HL-60/S4 treated with phorbol 12-myristate 13-acetate at 8.2 ng/mL for 4 days and 3 days (cell line): ENCODE data around the gene ZNF439.
"Not testable (repeated sequence)": the region's sequence is repeated elsewhere in the genome, so short reads cannot be mapped to it uniquely, and the experiment has no call there.

Source experiments
- in situ Hi-C: fragments of 300-500 bp; cut with MboI; formaldehyde crosslinking; loops from 2 replicates; pipeline ENCODE4 v1.15.0; 2022; ENCODE audit warnings: low sequenced_read_pairs

ZNF439 gene

DNA sequence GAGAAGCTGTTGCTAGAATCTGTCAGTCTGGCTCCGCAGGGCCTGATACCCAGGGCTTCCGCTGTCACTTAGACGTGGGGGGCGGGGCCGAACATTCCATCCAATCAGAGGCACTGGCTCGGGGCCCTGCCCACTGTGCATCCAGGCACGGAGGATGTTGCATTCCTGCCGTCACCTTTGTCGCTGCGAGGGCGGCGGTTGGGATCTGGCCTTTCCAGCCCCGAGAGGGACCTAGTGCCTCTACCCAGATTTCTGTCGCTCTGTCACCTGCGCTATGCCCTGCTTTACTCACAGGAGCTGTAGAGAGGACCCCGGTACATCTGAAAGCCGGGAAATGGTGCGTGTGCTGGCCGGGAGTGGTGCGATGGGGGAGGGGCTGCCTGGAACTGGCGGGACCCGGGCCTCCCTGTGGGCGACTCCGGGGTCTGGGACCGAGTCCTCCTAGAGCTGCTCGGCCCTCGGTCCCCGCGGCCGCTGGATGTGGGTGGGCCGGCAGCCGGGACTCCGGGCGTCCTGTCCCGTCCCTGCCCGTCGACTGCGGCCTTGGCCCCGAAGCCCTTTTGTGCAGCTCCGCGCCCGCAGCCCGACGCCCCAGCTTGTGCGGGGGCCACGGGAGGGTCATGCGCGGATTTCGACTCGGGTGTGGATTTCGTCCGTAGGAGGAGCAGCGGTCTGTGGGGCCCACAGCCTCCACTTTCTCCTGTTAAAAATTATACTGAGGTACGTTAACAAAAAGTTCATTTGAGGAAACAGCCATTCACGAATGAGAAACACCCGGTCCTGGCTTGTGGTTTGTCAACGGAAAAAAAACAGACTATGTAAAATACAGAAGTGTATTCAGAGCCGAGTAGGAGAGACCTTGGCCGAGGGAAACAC, at the start of gene ZNF439:
ZNF439 (plus strand) TSS at position 133 of the 876 bp plus-strand sequence; CDS start at position 275, 142 bp downstream.
- in situ Hi-C loops: no loop called here

- in situ Hi-C loops: no loop called here
Measured at GRCh38 chr19:11806354-11807098, 42.0 kb upstream of the ZNF439 start.

DNA sequence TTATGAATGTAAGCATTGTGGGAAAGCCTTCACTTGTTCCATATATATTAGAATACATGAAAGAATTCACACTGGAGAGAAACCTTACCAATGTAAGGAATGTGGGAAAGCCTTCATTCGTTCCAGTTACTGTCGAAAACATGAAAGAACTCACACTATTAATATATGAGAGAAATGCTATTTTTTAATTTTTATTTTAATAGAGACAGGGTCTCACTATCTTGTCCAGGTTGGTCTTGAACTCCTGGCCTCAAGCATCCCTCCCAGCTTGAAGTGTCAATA, 41.5 kb upstream of the ZNF439 start:
- in situ Hi-C loops: no loop called here

- in situ Hi-C loops: no loop called here
Measured at GRCh38 chr19:11813703-11814028, 34.9 kb upstream of the ZNF439 start.

DNA sequence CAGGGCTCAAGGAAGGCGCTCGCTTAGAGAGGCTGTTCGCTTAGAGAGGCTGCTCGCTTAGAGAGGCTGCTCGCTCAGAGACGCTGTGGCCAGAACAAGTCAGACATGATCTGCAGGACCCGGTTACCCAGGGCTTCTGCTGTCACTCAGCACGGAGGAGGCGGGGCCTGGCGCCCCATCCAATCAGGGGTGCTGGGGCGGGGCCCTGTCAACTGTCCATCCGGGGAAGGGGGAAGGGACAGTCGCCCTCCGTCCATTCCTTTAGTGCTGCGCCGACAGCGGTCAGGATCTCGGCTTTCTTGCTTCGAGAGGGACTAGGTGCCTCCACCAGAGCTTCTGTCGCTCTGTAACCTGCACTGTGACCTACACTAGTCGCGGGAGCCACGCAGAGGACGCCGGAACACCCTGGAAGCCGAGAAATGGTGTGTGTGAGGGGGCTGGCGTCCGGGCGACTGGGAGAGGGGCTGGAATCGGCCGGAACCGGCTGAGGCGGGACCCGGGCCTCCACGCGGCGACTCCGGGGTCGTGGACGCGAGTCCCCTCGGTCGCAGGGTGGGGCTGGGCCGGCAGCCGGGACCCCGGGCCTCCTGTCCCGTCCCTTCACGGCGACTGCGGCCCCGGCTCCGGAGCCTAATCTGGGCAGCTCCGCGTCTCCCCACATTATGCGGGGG, 34.4 kb upstream of the ZNF439 start, which contains the start of gene ZNF440:
ZNF440 (plus strand) TSS at position 245 of the 671 bp plus-strand sequence; CDS start at position 420, 175 bp downstream.
- in situ Hi-C loops: no loop called here

DNA sequence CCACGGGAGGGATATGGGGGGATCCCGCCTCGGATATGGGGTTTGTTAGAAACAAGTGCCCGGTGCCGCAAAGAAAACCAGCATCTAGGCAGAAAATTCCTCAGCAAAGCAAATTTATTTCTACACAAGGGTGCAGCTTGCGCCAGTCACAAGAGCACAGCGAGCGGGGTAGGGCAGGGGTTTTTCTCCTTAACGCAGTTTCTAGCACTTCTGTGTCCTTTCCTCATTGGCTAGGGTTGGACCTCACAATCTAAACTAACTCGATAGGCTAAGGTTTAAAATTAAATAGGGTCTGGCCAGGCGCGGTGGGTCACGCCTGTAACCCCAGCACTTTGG, 33.9 kb upstream of the ZNF439 start:
- in situ Hi-C loops: no loop called here

DNA sequence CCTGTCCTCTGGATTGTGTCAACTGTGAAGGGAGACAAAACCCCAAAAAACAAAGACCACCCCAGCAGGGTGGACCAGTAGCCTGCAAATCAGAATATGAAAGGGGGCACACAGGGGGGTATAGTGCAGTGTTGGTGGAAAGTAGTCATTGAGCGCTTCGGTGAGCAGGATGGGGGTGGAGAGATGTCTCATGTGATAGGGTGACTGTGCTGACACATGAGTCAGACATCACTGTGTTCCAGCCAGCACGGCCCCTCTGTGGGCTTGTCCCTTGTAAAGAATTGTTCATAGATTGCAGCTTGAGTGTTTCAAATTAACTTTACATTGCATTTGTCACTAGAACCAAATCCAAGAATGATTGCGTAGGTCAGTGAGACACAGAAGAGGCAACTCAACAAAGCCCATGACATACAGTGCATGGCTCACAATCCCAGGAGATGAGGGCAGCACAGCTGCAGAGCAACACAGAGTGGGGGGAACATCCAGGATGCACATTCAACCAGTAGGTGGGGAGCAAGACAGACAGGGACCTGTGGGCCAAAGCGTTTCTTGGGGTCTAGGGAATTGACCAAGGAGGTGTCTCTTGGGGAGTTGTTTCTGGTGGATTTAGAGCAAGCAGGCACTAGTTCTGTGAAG, 26.9 kb upstream of the ZNF439 start:
- in situ Hi-C loops: no loop called here

DNA sequence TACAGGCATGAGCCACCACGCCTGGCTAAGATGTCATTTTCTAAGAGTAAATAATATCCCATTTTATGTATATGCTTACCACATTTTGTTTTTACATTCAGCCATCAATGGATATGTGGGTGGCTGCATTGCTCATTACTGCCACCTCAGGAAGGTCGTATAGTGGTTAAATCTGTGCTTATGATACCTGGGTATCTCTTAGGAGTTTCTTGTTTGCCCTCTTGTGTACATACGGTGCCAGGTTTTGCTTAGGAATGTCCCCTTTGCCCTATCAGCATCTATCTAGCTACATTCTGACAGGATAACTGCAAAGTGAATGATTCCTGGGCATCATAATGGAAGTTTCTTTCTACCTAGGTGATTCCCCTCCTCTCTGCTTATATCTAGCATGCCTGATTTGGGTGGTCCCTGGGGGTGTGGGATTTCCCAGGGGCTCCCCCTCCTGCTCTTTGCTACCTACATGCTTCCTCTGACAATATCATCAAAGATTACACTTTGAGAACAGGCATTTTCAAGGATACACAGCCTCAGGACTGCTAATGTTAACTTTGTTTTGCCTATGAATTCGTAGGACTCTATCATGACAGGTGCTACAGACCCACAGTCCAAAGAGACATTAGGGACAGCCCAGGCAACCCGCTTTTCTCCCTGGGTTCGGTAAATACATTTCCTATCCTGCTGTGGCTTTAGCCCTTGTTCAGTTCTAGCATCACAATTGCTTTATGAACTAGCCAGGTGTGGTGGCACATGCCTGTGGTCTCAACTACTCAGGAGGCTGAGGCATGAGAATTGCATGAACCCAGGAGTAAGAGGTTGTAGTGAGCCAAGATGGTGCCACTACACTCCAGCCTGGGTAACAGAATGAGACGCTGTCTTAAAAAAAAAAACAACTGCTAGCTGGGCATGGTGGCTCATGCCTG, 19.3 kb upstream of the ZNF439 start:
- in situ Hi-C loops: not testable (repeated sequence)

DNA sequence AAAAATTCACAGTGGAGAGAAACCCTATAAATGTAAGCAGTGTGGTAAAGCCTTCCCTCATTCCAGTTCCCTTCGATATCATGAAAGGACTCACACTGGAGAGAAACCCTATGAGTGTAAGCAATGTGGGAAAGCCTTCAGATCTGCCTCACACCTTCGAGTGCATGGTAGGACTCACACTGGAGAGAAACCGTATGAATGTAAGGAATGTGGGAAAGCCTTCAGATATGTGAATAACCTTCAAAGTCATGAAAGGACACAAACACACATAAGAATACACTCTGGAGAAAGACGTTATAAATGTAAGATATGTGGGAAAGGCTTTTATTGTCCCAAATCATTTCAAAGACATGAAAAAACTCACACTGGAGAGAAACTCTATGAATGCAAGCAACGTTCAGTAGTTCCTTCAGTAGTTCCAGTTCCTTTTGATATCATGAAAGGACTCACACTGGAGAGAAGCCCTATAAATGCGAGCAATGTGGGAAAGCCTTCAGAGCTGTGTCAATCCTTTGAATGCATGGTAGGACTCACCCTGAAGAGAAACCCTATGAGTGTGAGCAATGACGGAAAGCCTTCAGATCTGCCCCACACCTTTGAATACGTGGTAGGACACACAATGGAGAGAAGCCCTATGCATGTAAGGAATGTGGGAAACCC, 16.1 kb upstream of the ZNF439 start:
- in situ Hi-C loops: no loop called here

DNA sequence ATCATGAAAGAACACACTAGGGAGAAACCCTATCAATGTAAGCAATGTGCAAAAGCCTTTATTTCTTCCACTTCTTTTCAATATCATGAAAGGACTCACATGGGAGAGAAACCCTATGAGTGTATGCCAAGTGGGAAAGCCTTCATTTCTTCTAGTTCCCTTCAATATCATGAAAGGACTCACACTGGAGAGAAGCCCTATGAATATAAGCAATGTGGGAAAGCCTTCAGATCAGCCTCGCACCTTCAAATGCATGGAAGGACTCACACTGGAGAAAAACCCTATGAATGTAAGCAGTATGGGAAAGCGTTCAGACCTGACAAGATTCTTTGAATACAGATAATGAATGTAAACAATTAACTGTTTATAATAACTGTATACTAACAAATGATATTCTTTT, 15.0 kb upstream of the ZNF439 start:
- in situ Hi-C loops: no loop called here

- in situ Hi-C loops: not testable (repeated sequence)
Measured at GRCh38 chr19:11835626-11836066, 12.9 kb upstream of the ZNF439 start.

DNA sequence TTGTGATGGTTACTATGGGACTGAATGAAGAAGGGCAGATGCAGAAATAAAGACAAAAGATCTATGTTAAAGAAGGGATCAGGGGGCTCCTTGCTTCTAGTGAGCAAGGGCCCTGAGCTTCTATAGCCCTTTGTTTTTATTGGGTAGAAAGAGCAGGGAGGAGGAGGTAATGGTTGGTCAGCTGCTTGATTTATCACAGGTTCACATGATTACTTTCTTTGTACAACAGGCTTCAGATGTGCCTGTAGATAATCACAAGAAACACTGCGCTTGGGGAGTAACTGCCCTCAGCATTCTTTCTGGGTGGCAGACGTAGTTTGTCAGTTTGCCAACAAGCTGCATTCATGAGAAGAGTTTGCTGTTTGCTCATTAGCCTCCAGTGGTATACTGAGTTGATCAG, 4.8 kb upstream of the ZNF439 start:
- in situ Hi-C loops: no loop called here

DNA sequence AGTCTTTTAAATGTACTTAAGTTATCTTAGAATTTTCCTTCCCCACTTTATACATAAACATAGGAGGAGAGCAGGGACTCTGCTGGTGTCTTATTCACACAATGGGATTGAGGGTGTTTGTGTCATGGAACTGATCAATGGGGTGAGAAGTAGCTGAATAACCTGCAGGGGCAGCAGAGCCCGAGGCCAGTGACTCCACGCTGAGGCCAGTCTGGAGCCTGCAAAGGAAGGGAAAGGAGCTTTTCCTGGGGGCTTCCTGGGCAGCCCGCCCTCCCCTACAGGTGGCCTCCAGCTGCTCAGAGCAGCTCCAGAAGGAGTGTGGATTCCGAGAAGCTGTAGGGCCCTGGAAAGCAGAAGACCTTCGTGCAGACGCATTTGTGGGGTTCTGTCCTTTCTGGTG, 911 bp upstream of the ZNF439 start:
- in situ Hi-C loops: not testable (repeated sequence)

- in situ Hi-C loops: no loop called here
Measured at GRCh38 chr19:11848200-11848593, 329 bp upstream of the ZNF439 start.

DNA sequence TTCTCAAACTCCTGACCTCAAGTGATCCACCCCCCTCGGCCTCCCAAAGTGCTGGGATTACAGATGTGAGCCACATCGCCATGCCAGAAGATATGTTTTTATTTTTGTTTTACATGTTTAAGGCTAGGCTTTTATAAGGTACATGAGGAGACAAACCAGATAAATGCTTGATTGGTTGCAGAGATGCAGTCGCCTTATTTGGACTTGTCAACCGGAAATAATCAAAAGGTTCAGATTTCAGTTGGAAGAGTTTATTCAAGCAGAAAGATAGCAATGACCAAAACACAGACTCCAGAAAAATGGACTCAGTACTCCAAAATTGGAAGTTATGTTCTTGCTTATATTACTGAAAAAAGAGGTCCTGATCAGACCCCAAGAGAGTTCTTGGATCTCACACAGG, 1.8 kb downstream of the ZNF439 start:
- in situ Hi-C loops: not testable (repeated sequence)

GRCh38 chr19:11853358-11853757, 4.8 kb downstream of the ZNF439 start:
- in situ Hi-C loops: no loop called here

DNA sequence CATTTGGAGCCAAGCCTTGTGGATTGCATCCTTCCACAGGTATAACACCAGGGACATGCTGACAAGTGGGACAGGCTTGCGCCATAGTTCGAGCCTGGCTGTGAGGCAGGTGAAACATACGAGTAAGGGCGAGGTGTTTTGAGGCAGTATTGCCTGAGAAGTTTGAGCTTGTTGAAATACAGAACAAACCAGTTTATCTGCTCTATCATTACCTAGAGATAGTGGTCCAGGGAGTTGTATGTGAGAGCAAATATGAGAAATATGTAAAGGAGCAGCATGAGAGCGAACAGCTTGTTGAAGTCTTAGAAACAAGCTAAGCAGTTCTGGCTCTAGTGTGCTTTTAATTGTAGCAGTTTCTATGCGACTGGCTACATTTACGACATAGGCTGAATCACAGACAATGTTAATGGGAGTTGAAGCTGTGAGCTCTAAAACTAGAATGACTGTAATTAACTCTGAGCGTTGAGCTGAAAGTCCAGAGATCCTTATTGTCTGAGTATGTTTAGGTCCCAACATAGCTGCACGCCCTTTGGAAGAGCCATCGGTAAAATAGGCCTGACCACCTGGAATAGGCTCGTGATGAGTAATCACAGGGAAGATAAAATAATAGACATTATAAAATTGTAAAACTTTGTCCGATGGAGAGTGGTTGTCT, 8.2 kb downstream of the ZNF439 start:
- in situ Hi-C loops: no loop called here

DNA sequence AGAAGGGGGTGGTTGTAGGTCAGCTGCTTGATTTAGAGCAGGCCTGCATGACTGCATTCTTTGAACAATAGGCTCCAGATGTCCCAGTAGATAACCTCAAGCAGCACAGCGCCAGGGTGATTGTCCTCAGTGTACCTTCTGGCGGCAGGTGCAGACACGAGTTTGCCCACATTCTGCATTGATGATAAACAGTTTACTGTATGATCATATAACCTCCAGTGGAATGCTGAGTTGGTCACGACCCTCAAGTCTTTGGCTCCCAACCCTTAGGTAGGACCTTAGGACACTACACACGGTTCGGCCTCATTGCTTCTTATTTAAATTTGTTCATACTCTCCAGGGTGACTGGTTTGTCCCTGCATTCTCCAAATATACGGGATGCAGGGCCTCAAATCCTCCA, 12.2 kb downstream of the ZNF439 start:
- in situ Hi-C loops: no loop called here

- in situ Hi-C loops: no loop called here
Measured at GRCh38 chr19:11861301-11861700, 12.8 kb downstream of the ZNF439 start.
